SK-N-SH (cell line): ENCODE measurements around the gene ACSS2. TPM values are rescaled to one million over a fixed set of nuclear protein-coding genes. Genes with fewer than 3 reads are reported as not detected.

Experiments used
- CTCF ChIA-PET: fragments of 300-600, 350-600 bp; formaldehyde crosslinking; extraction: SDS; loops from one replicate; lab custom pipeline; 2021; lab: Yijun Ruan, JAX
- POLR2A ChIA-PET: fragments of 350-600 bp; sonication (Branson Sonifier 250); formaldehyde crosslinking; extraction: SDS; loops from one replicate; lab custom pipeline; 2020; ENCODE audit warnings: antibody characterized with exemption, inconsistent platforms; lab: Yijun Ruan, JAX
- DNase-seq: peaks from one replicate; pipeline ENCODE4 v3.0.0; 2012
- H2AFZ ChIP-seq: fragments of 200-600 bp; sonication (generic); 2 replicates; pipeline ENCODE4 v1.8.1; 2016; ENCODE audit warnings: antibody characterized with exemption, mild to moderate bottlenecking, low read depth
- H3F3A ChIP-seq: fragments of 200-600 bp; sonication (generic); replicated peaks from 2 replicates; pipeline ENCODE3; 2016; ENCODE audit warnings: antibody characterized with exemption, mild to moderate bottlenecking; ENCODE audit not compliant: insufficient read depth
- H3K27ac ChIP-seq, 2 experiments: fragments of 200-500 bp in 1 of 2; fragments of 200-600 bp in 1 of 2; sonication (Bioruptor generic) in 1 of 2; sonication (generic), shearing (Covaris generic) in 1 of 2; 2 replicates each; pipeline versions ENCODE4 v1.5.1 to v1.6.1; 2014 to 2016; ENCODE audit warnings: low read depth in 2 of 2, inconsistent platforms in 1 of 2, low read length in 1 of 2, mild to moderate bottlenecking in 1 of 2, mixed read lengths in 1 of 2
- H3K27me3 ChIP-seq: fragments of 200-600 bp; sonication (generic), shearing (Covaris generic); 2 replicates; pipeline ENCODE4 v1.6.1; 2016; ENCODE audit warnings: mixed run types; ENCODE audit not compliant: insufficient read depth
- H3K36me3 ChIP-seq, 2 experiments: fragments of 200-500 bp in 1 of 2; fragments of 200-600 bp in 1 of 2; sonication (Bioruptor generic) in 1 of 2; sonication (generic) in 1 of 2; replicated peaks in 1 of 2; 2 replicates each; pipeline versions ENCODE3 to v1.5.1; 2014 to 2016; ENCODE audit warnings: low read length in 1 of 2, mild to moderate bottlenecking in 1 of 2; ENCODE audit not compliant: insufficient read depth in 2 of 2, control insufficient read depth in 1 of 2
- H3K4me1 ChIP-seq, 2 experiments: fragments of 200-500 bp in 1 of 2; fragments of 200-600 bp in 1 of 2; sonication (Bioruptor generic) in 1 of 2; sonication (generic), shearing (Covaris generic) in 1 of 2; 2 replicates each; pipeline versions ENCODE4 v1.5.1 to v1.6.1; 2014 to 2016; ENCODE audit warnings: low read depth in 1 of 2, low read length in 1 of 2, mixed run types in 1 of 2; ENCODE audit not compliant: insufficient read depth in 2 of 2, control insufficient read depth in 1 of 2
- H3K4me2 ChIP-seq: fragments of 200-600 bp; sonication (generic), shearing (Covaris generic); 2 replicates; pipeline ENCODE4 v1.6.1; 2017; ENCODE audit warnings: mixed run types
- H3K4me3 ChIP-seq, 2 experiments: fragments of 200-500 bp in 1 of 2; fragments of 200-600 bp in 1 of 2; sonication (Bioruptor generic) in 1 of 2; sonication (generic), shearing (Covaris generic) in 1 of 2; 2 replicates each; pipeline versions ENCODE4 v1.5.1 to v1.8.1; 2014 to 2016; ENCODE audit warnings: low read depth in 2 of 2, inconsistent platforms in 1 of 2, low read length in 1 of 2, mild to moderate bottlenecking in 1 of 2, mixed read lengths in 1 of 2, moderate library complexity in 1 of 2
- H3K79me2 ChIP-seq: fragments of 200-600 bp; sonication (generic); 2 replicates; pipeline ENCODE4 v1.8.1; 2017; ENCODE audit warnings: mild to moderate bottlenecking; ENCODE audit not compliant: insufficient read depth
- H3K9ac ChIP-seq: fragments of 200-600 bp; sonication (generic); 2 replicates; pipeline ENCODE4 v1.6.1; 2017; ENCODE audit warnings: mixed run types
- H3K9me2 ChIP-seq: fragments of 200-600 bp; sonication (generic); 2 replicates; pipeline ENCODE4 v1.6.1; 2017; ENCODE audit warnings: mixed run types
- H3K9me3 ChIP-seq: fragments of 200-600 bp; sonication (generic); 2 replicates; pipeline ENCODE4 v1.6.1; 2017; ENCODE audit warnings: mixed run types, mild to moderate bottlenecking, moderate library complexity
- H4K20me1 ChIP-seq: fragments of 200-600 bp; sonication (generic); 2 replicates; pipeline ENCODE4 v1.6.1; 2017; ENCODE audit warnings: mild to moderate bottlenecking, mixed run types; ENCODE audit not compliant: insufficient read depth
- CHD2 ChIP-seq: fragments of 150-350 bp; IDR thresholded peaks from 2 replicates; pipeline ENCODE4 v1.6.1; 2018; ENCODE audit warnings: low read length; ENCODE audit not compliant: partially characterized antibody
- EP300 ChIP-seq, 2 experiments: IDR thresholded peaks; 2 replicates each; pipeline versions ENCODE4 v1.4.0 to v1.6.1; 2012; ENCODE audit warnings: borderline replicate concordance in 1 of 2, low read depth in 1 of 2, low read length in 1 of 2
- FOSL2 ChIP-seq: IDR thresholded peaks from 2 replicates; pipeline ENCODE4 v1.4.0; 2012; ENCODE audit warnings: low read depth, mild to moderate bottlenecking, moderate library complexity, borderline replicate concordance
- JUND ChIP-seq: IDR thresholded peaks from 2 replicates; pipeline ENCODE4 v1.4.0; 2012
- NRF1 ChIP-seq: IDR thresholded peaks from 2 replicates; pipeline ENCODE4 v1.6.1; 2012; ENCODE audit warnings: low read depth, mild to moderate bottlenecking, low read length
- POLR2AphosphoS5 ChIP-seq: IDR thresholded peaks from 2 replicates; pipeline ENCODE4 v1.6.1; 2012; ENCODE audit warnings: low read depth, low read length
- RCOR1 ChIP-seq: fragments of 150-350 bp; IDR thresholded peaks from 2 replicates; pipeline ENCODE4 v1.6.1; 2017; ENCODE audit warnings: antibody characterized with exemption, low read length
- RXRA ChIP-seq: IDR thresholded peaks from 2 replicates; pipeline ENCODE4 v1.4.0; 2012; ENCODE audit warnings: low read depth, mild to moderate bottlenecking, borderline replicate concordance
- SIN3A ChIP-seq: IDR thresholded peaks from 2 replicates; pipeline ENCODE4 v1.6.1; 2012; ENCODE audit warnings: low read depth, mild to moderate bottlenecking, low read length, moderate library complexity, borderline replicate concordance
- TCF12 ChIP-seq: IDR thresholded peaks from 2 replicates; pipeline ENCODE4 v1.4.0; 2012
- WGBS: methylation state at CpG from one replicate; pipeline ENCODE4 v1.1.6; 2017; ENCODE audit warnings: low lambda C conversion rate; 5-methylcytosine and 5-hydroxymethylcytosine counted together
- polyA plus RNA-seq, 3 experiments: library from polyadenylated mRNA; depleted of rRNA; stranded (reverse); fragments of >200 nt; gene quantifications; 2 replicates each; pipeline ENCODE4 v1.2.3, GENCODE V29; 2012
- TF ChIP-seq, protein P1 (sequence below): IDR thresholded peaks from 2 replicates; pipeline ENCODE4 v1.4.0; 2012; ENCODE audit warnings: low read depth, borderline replicate concordance
- TF ChIP-seq, protein P2 (sequence below): IDR thresholded peaks from 2 replicates; pipeline ENCODE4 v1.4.0; 2012; ENCODE audit warnings: low read depth
- TF ChIP-seq, protein P3 (sequence below): IDR thresholded peaks from 2 replicates; pipeline ENCODE4 v1.6.1; 2012; ENCODE audit warnings: mild to moderate bottlenecking, low read depth, low read length, moderate library complexity

ACSS2 gene
- polyA plus RNA-seq, 1 of the 3 experiments (the other 2 are of a cell fraction), result 25.5 TPM

DNA sequence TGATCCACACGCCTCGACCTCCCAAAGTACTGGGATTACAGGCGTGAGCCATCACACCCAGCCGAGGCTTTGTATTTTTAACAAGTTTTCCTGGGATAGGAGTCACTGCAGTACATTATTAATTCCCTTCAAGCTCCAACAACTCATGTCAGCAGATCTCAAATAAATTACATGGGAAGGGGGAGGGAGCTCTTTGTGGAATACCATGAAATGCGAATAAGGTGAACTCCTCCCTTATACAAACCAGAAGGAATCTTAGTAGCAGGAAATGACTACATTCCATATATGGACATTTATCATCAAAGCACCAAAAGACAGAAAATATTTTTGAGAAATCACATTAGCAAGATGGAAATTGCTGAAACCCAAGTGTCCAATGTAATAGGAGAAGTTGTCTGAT lies 76.3 kb downstream of the ACSS2 start:
- CTCF ChIA-PET, result interaction anchor here (2.3 kb wide), 1 partner anchor 79 kb away, joined by 9 read pairs; no protein-coding TSS in a partner anchor
- H3K4me2 ChIP-seq, result no peak overlapping the region
- no peak for TF ChIP-seq RCOR1
- TF ChIP-seq POLR2AphosphoS5, result no peak
- no peak for TF ChIP-seq RXRA
- TF ChIP-seq NRF1, result no peak
- TF ChIP-seq FOSL2, result no peak
- TF ChIP-seq, protein P1, sequence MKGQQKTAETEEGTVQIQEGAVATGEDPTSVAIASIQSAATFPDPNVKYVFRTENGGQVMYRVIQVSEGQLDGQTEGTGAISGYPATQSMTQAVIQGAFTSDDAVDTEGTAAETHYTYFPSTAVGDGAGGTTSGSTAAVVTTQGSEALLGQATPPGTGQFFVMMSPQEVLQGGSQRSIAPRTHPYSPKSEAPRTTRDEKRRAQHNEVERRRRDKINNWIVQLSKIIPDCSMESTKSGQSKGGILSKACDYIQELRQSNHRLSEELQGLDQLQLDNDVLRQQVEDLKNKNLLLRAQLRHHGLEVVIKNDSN, result no peak
- TF ChIP-seq EP300 (IDR thresholded peaks at IDR 0.05; ENCODE audit: borderline replicate concordance in 1 of 2, low read depth in 1 of 2, low read length in 1 of 2), result no peak
- no peak for TF ChIP-seq TCF12
- no peak for TF ChIP-seq SIN3A
- POLR2A ChIA-PET, result no interaction called here
- H3F3A ChIP-seq, result peaks cover 8% of the 10 kb centered on the region
- H3K27ac ChIP-seq, result no peak overlapping the region
- H3K27me3 ChIP-seq, result no peaks in the 10 kb centered on the region
- WGBS, result 96% methylated on average over 5 of the region's 5 CpGs
- no peaks in the 10 kb centered on the region for H3K9me2 ChIP-seq
- H3K79me2 ChIP-seq, result peaks cover 29% of the 10 kb centered on the region; the same call in 1 of the 2 replicates
- peaks cover 10 to 23% of the 10 kb centered on the region in 2 experiments; a peak in 3 of 4 replicates for H3K4me1 ChIP-seq
- H3K36me3 ChIP-seq, result peaks cover 12 to 28% of the 10 kb centered on the region in 2 experiments
- no peaks in the 10 kb centered on the region for H4K20me1 ChIP-seq
- no peak overlapping the region for H3K4me3 ChIP-seq
- no peak overlapping the region for H3K9ac ChIP-seq
- H3K9me3 ChIP-seq, result no peaks in the 10 kb centered on the region
- no peak for DNase-seq
- H2AFZ ChIP-seq, result no peak overlapping the region

DNA sequence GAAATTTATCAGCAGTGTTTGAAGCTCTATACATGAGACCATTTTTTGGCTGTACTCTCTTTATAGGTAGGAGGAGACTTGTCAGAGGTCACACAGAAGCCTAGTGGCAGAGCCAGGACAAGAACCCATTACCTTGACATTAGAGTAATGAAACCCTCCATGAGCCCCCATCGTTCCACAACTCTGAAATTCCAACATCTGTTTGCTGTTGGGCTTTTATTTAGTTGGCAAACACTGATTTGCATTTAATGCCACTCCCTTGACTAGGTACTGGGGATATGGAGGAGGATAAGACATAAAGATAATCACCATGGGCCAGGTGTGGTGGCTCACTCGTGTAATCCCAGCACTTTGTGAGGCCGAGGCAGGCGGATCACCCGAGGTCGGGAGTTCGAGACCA lies 77.5 kb downstream of the ACSS2 start:
- peaks cover 10 to 15% of the 10 kb centered on the region in 2 experiments; a peak in 3 of 4 replicates for H3K4me1 ChIP-seq
- CTCF ChIA-PET, result no interaction called here
- no peak overlapping the region for H2AFZ ChIP-seq
- H3F3A ChIP-seq, result peaks cover 5% of the 10 kb centered on the region
- H3K4me2 ChIP-seq, result no peak overlapping the region
- no peaks in the 10 kb centered on the region for H3K27me3 ChIP-seq
- no peaks in the 10 kb centered on the region for H3K9me3 ChIP-seq
- H3K79me2 ChIP-seq, result peaks cover 28% of the 10 kb centered on the region; the same call in 1 of the 2 replicates
- H3K9me2 ChIP-seq, result no peaks in the 10 kb centered on the region
- no peak overlapping the region for H3K9ac ChIP-seq
- 96% methylated on average over 7 of the region's 7 CpGs for WGBS
- H4K20me1 ChIP-seq, result no peaks in the 10 kb centered on the region
- H3K4me3 ChIP-seq, result no peak overlapping the region
- no peak overlapping the region for H3K27ac ChIP-seq
- POLR2A ChIA-PET, result no interaction called here
- peaks cover 12 to 21% of the 10 kb centered on the region in 2 experiments for H3K36me3 ChIP-seq
- no peak for DNase-seq
- TF ChIP-seq, protein P2, sequence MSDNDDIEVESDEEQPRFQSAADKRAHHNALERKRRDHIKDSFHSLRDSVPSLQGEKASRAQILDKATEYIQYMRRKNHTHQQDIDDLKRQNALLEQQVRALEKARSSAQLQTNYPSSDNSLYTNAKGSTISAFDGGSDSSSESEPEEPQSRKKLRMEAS, result no peak
- TF ChIP-seq, protein P3, sequence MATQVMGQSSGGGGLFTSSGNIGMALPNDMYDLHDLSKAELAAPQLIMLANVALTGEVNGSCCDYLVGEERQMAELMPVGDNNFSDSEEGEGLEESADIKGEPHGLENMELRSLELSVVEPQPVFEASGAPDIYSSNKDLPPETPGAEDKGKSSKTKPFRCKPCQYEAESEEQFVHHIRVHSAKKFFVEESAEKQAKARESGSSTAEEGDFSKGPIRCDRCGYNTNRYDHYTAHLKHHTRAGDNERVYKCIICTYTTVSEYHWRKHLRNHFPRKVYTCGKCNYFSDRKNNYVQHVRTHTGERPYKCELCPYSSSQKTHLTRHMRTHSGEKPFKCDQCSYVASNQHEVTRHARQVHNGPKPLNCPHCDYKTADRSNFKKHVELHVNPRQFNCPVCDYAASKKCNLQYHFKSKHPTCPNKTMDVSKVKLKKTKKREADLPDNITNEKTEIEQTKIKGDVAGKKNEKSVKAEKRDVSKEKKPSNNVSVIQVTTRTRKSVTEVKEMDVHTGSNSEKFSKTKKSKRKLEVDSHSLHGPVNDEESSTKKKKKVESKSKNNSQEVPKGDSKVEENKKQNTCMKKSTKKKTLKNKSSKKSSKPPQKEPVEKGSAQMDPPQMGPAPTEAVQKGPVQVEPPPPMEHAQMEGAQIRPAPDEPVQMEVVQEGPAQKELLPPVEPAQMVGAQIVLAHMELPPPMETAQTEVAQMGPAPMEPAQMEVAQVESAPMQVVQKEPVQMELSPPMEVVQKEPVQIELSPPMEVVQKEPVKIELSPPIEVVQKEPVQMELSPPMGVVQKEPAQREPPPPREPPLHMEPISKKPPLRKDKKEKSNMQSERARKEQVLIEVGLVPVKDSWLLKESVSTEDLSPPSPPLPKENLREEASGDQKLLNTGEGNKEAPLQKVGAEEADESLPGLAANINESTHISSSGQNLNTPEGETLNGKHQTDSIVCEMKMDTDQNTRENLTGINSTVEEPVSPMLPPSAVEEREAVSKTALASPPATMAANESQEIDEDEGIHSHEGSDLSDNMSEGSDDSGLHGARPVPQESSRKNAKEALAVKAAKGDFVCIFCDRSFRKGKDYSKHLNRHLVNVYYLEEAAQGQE, result no peak
- no peak for TF ChIP-seq JUND
- TF ChIP-seq CHD2, result no peak
- TF ChIP-seq, all 33 proteins: peak for 0
